NCI-H187 treated with DMSO at 0.1 percent for 48 hours (cell line): ENCODE results near the gene POU3F1.
"Not testable (repeated sequence)": the region's sequence is repeated elsewhere in the genome, so short reads cannot be mapped to it uniquely, and the experiment has no call there.

Experiments
- DNase-seq: peaks from one replicate; lab custom pipeline; 2025; lab: John Stamatoyannopoulos, UW

The POU3F1 gene

GRCh38 chr1:38047603-38048141, 1.1 kb upstream of the POU3F1 start:
- no peak for DNase-seq

DNA sequence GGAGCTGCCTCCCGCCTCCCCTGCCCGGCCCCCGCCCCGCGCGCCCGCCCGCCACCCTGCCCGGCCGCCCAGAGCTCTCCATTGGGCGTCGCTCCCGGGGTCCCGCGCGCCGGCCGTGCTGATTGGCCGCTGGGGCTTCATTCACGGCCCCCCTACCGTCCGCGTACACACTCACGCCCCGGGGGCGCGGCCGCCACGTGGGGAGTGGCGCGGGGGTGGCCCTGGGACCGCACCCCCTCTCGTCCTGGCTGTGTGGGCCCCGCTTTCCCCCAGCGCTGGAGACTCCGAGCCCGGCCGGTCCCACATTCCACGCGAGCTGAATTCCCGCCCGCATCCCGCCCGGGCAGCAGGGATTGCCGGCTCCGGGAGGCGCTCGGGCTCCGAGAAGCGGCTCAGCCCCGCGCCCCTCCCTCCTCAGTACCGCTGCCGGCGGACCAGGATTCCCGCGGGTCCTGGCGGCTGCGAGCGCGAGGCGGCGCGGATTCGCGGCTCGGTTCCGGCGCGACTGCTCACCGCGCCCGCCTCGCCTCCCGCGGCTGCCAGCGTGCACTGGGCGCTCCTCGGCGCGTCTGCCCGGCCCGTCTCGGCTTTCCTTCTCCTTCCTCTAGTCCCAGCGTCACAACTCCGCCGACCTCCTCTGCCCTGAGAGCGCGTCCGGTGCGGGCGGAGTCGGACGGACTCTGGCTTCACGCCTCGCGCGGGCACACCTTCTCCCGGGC, 450 bp upstream of the POU3F1 start:
- no peak for DNase-seq

DNA sequence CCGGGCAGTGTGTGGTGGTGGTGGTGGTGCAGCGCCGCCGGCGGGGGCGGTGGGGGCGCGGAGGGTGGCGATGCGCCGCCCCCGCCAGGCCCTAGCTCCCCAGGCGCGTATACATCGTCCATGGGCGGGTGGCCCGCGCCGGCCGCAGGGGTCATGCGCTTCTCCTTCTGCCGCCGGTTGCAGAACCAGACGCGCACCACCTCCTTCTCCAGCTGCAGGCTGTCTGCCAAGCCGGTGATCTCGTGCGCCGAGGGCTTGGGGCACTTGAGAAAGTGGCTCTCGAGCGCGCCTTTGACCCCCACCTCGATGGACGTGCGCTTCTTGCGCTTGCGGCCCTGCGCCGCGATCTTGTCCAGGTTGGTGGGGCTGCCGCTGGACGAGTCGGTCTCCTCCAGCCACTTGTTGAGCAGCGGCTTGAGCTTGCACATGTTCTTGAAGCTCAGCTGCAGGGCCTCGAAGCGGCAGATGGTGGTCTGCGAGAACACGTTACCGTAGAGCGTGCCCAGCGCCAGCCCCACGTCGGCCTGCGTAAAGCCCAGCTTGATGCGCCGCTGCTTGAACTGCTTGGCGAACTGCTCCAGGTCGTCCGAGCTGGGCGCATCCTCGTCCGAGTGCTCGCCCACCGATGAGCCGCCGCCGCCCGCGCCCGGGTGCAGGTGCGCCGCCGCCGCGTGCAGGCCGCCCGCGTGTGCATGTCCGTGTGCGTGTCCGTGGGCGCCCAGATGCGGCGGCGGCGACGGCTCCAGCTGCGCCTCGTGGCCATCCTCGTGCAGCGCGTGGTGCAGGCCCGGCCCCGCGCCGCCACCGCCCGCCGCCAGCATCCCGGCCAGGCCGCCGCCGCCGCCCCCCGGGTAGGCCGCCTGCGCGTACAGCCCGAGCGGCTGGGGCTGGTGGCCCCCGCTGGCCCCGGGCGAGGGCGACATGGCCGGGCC, 926 bp downstream of the POU3F1 start:
- no peak for DNase-seq

DNA sequence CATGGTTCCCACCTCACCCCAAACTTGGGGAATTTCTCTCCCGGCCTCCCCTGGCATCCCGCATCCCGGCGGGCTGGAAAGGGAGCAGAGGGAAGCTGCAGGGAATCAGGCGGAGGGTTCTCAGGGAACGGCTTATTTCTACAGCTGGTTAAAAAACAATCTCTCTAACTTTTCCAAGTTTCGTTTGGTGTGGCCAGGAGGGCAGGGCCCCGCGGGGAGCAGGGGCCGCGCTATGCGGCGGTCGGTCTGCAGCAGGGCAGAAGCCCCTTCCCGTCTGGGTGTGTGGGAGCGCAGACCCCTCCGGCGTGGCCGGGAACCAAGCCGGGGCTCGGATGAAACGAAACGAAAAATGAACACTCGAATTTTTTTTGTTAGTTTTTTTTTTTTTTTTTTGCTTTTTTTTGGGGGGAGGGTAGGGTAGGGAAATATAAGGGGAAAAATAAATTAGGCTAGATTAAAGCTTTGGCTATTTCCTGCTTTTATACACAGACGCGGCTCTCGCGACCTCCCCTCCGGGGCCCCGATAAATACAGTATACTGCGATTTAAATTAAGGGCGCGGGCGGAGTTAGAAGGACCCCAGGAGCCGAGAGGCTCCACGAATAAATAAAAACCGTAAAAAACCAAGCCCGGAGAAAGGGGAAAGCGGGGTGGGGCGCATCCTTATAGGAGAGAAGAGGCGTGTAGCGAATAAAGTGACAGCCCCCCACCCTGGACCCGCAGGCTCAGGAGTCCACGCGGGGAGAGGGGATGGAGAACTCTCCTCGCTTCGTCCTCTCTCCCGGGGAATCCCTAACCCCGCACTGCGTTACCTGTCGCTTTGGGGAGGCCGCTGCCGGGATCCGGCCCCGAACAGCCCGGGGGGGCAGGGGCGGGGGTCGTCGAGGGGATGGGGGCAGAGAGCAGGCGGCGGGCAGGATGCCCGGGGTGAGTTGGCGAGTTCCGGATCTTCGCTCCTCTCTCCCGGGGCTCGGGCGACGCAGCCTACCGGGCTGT, 2.1 kb downstream of the POU3F1 start:
- no peak for DNase-seq

DNA sequence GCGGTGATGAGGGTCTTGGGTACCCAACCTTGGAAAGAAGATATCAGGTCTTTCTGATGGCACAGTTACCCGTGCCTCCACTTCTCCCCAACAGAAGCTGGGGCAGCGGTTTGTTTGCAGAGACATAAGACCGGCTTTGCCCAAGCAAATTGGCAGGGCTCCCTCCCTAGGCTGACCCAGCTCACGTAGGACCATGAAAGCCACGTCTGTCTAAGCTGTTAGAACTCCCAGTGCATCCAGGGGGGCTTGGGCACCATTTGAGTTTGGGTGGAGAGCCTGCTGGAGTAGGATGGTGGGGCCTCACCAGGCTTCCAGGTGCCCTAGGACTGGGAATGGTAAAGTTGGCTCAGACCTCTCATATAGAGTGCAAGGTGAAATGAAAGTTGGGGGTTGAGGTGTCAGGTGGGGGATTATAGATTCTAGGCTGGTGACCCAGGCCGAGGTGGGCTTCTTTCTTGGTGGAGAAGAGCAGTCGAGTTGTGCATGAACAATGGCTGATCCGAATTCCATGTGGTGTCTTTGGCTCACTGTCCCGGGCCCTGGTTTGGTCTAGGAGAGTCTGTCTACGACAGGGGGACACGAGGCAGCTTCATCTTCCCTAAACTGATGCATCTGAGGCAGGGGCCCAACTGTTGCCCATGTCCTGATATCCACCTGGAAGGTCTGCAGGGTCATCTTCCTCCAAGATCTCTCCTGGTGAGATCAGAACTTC, 3.4 kb downstream of the POU3F1 start:
- DNase-seq: no peak

DNA sequence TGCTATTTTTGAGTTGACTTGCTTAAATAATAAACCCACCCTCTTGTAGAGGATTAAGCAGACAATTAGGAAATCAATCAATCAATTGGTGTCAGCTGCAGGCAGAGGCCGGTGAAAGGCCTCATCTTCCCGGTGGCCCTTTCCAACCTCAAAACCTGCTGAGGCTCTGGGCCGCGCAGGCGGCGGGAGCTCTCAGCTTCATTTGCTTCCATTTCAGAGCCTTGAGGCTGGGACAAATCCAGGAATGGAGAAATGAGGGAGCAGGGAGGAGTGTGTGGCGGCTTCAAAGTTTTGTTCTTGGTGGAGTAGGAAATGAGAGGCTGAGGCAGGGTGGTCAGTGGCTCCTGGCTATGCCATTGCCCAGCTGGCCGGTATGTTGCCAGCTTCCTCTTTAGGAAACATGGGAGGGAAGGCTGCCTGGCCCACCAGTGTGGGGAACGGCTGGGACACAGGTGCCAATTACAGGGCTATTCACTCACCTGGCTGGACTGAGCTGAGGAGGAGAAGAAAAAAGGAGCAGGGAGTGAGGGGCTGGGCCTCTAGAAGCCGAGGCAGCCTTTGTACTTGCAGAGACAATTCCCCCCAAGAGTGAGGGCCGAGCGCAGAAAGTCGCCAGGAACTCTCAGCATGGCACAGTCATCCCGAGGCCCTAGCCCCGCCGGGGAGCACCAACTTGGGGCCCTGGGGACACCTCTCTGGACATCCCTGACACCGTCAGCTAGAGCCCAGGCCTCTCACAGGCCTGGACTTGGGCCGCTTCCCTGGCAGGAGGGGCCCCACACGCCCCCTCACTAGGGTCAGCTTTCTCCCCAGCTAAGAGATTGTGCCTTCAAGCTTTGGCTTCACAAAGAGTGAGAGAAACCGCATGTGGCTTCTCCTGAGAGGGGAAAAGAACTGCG, 4.4 kb downstream of the POU3F1 start:
- no peak for DNase-seq

- no peak for DNase-seq
Observed at GRCh38 chr1:38039331-38040088, 7.1 kb downstream of the POU3F1 start.

DNA sequence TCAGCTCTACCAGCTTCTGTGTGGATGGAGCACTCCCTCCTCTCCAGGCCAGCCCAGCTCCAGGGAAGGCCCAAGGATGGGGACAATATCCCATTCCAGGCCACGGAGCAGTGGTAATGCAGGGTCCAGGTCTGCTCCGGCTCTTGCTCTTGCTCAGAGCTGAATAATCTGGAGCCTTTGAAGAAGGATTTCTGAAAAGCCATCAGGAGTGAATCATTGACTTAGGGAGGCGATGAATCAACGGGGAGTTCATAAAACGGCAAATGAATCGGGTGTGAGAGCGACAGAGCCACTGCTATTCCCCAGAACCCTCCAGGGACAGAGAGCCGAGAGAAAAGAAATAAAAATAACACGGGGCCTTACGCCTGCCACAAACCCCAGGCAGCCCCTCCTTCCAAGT, 7.7 kb downstream of the POU3F1 start:
- no peak for DNase-seq

GRCh38 chr1:38037221-38037939, 9.2 kb downstream of the POU3F1 start:
- no peak for DNase-seq

DNA sequence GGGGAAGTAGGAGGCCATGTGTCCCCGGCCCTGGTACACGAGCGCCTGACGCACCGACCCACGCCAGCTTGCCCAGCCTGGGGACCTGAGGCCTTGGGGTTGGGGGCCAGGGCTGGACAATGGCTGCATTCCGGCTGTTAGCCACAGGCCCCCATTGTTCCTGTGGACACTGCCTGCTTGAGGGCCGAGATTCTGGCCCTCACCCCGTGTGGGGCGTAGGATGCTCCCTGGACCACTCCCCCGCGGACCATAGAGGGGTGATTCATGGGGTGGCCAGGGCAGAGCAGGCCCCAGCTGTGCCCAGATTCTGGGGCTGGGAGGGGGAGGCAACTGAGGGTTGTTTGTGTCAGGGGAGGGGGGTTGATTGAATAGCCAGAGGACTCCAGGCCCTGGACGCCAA, 11.7 kb downstream of the POU3F1 start:
- DNase-seq: no peak

DNA sequence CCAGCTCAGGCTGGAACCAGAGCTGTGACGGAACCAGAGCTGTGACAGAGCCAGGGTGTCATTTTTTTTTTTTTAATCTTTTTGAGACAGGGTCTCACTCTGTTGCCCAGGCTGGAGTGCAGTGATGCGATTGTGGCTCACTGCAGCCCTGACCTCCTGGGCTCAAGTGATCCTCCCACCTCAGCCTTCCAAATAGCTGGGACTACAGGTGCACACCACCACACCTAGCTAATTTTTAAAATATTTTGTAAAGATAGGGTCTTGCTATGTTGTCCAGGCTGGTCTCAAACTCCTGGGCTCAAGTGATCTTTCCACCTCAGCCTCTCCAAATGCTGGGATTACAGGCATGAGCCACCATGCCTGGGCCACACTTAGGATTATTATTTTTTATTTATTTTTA, 13.6 kb downstream of the POU3F1 start:
- not testable (repeated sequence) for DNase-seq

DNA sequence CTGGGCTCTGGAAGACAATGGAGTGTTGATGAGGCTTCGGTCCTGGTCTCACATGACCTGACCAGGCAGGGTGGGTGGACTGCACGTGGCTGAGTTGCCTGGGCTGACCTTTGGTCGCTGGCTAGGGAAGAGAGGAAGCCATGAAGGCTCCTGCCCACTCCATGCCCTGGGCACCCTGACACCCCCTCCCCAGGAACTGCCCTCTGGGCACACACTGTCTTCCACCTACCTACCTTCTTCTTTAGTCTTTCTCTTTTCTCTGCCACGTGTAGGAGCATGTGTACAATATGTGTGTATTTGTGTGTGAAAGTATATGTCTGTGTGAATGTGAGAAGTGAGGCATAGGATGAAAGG, 15.1 kb downstream of the POU3F1 start:
- no peak for DNase-seq

DNA sequence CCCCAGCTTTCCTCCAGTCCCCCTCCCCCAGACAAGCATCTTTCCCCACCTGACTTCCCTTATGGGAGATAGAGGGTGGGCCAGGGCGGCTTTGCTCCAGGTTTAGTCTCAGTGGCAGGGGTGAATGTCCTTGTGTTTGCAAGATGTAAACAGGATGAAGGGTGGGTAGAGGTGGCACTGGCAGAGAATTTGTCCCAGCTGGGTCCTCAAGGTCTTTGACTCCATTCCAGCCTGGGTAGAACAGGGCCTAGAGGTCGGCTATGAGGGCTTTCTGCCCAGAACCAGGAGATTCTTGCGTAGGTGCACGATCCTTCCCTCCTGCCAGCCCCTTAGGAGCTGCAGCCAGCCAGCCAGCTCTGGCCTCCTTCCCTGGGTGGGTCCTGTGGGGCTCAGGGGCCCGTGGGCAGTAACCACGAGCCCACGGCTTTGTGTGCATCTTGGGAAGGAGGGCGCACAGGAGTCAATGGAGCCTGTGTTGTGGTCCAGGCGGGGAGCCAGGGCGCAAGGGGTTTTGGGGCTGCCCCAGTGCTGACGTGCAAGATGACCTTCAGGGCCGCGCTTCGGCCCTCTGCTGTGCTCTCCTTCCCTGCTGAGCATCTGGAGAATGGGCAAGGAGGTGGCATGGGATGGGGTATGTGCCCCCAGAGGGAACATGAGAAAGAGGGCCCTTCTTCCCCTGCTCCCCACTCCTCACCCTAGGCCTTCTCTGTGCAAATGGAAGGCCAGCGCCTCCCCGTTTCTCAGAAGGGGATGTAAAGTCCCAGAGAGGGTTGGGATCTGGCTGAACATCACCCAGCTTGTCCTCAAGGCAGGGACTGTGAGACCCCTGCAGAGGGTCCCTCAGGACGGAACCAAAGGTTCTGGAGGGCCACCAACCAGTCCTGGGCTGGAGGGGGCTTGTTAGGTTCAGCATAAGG, 15.7 kb downstream of the POU3F1 start:
- DNase-seq: no peak

GRCh38 chr1:38029685-38030511, 16.7 kb downstream of the POU3F1 start:
- no peak for DNase-seq

GRCh38 chr1:38029081-38029681, 17.4 kb downstream of the POU3F1 start:
- DNase-seq: no peak

- no peak for DNase-seq
Observed at GRCh38 chr1:38028671-38029070, 17.9 kb downstream of the POU3F1 start.
